ENCODE results near the gene CCNL2. TPM values are rescaled to one million over a fixed set of nuclear protein-coding genes. Genes with fewer than 3 reads are reported as not detected.

Gene CCNL2
- total RNA-seq, 1 donor: 130 TPM

DNA sequence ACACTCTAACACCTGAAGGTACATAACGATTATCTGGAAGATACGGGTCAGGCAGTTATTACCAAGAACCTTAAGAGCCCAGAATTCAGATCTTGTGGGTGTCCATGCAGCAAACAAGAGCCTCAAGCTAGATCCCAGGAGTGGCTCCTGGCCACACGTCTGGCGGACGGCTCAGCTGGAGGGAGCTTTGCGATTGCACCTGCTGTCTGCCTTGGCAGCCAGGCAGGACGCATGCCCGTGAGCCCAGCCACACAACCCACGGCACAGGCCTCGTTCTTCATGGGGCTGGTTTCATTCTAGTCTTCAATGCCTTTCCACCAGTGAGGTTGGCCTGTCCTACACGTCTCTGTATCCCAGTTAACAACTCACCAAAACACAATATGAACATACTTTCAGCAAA lies 5.7 kb downstream of the CCNL2 start:
- DNase-seq (ENCODE audit: low read depth): no peak
- no peak overlapping the region for H3K4me3 ChIP-seq (ENCODE audit: low read depth, low read length)
- TF ChIP-seq, protein P1, sequence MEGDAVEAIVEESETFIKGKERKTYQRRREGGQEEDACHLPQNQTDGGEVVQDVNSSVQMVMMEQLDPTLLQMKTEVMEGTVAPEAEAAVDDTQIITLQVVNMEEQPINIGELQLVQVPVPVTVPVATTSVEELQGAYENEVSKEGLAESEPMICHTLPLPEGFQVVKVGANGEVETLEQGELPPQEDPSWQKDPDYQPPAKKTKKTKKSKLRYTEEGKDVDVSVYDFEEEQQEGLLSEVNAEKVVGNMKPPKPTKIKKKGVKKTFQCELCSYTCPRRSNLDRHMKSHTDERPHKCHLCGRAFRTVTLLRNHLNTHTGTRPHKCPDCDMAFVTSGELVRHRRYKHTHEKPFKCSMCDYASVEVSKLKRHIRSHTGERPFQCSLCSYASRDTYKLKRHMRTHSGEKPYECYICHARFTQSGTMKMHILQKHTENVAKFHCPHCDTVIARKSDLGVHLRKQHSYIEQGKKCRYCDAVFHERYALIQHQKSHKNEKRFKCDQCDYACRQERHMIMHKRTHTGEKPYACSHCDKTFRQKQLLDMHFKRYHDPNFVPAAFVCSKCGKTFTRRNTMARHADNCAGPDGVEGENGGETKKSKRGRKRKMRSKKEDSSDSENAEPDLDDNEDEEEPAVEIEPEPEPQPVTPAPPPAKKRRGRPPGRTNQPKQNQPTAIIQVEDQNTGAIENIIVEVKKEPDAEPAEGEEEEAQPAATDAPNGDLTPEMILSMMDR (IDR thresholded peaks at IDR 0.05; ENCODE audit: insufficient read depth, low read depth, low read length): no peak

DNA sequence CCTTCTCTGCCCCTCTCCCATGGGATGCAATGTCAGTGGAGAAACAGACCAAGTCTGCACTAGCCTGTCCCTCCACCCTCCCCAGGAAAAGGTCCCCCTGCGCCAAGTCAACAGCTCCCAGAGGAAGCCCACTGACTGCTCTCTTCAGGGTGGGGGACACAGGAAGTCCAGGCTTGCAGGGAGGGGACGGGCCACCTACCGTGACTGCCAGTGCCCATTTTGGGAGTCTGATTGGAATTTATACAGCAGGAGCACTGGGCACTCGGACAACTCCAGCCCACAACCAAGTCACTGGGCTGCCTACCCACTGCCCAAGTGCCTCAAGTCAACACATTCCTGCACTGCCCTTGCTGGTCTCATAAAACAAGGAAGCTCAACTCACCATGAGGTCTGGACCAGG lies 6.1 kb downstream of the CCNL2 start:
- TF ChIP-seq, protein P1 (IDR thresholded peaks at IDR 0.05; ENCODE audit: insufficient read depth, low read depth, low read length): no peak
- DNase-seq (ENCODE audit: low read depth): no peak
- H3K4me3 ChIP-seq (ENCODE audit: low read depth, low read length): no peak overlapping the region

DNA sequence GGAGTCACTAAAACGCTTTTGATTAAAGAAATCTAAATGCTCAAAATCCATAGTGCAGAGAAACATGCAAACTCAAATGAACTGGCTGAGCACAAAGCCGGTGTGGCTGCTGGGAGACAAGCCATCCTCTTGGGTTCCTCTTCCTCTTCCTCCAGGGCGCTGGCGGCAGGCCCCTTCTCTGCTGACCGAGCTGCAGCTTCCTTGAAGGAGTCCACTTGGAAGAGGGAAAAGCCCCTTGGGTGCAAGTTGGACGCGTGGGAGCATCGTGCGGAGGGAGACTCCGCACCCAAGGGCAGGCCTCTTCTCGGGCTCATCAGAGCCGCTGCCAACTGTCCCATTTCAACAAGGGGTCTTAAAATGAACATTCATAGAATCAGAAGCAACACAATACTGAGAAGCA lies 7.9 kb downstream of the CCNL2 start:
- TF ChIP-seq, protein P1 (IDR thresholded peaks at IDR 0.05; ENCODE audit: insufficient read depth, low read depth, low read length): no peak
- no peak overlapping the region for H3K4me3 ChIP-seq (ENCODE audit: low read depth, low read length)
- DNase-seq (ENCODE audit: low read depth): no peak

DNA sequence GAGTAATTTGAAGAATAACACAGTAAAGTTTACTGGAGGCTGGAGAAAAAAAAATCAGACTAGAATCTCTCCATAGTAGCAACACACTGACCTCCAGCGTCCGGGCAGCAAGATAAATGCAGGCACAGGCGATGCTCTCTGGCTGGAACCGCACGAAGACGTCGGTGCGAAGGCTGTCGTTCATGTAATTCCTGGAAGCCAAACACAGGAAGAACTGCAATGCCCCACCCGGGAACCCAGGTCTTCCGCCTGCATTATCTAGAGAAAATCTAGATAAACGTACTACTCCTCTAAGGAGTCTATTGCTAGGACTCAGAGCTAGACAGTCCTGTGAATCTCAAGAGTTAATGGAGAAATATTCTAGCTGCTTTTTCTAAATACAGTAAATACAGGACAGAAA lies 8.5 kb downstream of the CCNL2 start:
- TF ChIP-seq, protein P1 (IDR thresholded peaks at IDR 0.05; ENCODE audit: insufficient read depth, low read depth, low read length): no peak
- no peak overlapping the region for H3K4me3 ChIP-seq (ENCODE audit: low read depth, low read length)
- DNase-seq (ENCODE audit: low read depth): no peak

DNA sequence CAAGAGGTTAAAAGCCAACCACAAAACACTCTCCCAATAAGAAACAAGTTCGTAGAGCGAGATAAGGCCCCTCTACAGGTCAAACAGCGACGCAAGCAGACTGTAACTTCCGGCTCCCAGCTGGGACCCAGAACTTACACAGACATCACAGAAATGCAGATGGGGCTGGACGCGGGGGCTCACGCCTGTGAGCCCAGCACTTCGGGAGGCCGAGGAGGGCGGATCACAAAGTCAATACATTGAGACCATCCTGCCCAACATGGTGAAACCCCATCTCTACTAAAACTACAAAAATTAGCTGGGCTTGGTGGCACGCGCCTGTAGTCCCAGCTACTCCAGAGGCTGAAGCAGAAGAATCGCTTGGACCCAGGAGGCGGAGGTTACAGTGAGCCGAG lies 11.1 kb downstream of the CCNL2 start:
- TF ChIP-seq, protein P1 (IDR thresholded peaks at IDR 0.05; ENCODE audit: insufficient read depth, low read depth, low read length): no peak
- H3K4me3 ChIP-seq (ENCODE audit: low read depth, low read length): no peak overlapping the region
- DNase-seq (ENCODE audit: low read depth): no peak

DNA sequence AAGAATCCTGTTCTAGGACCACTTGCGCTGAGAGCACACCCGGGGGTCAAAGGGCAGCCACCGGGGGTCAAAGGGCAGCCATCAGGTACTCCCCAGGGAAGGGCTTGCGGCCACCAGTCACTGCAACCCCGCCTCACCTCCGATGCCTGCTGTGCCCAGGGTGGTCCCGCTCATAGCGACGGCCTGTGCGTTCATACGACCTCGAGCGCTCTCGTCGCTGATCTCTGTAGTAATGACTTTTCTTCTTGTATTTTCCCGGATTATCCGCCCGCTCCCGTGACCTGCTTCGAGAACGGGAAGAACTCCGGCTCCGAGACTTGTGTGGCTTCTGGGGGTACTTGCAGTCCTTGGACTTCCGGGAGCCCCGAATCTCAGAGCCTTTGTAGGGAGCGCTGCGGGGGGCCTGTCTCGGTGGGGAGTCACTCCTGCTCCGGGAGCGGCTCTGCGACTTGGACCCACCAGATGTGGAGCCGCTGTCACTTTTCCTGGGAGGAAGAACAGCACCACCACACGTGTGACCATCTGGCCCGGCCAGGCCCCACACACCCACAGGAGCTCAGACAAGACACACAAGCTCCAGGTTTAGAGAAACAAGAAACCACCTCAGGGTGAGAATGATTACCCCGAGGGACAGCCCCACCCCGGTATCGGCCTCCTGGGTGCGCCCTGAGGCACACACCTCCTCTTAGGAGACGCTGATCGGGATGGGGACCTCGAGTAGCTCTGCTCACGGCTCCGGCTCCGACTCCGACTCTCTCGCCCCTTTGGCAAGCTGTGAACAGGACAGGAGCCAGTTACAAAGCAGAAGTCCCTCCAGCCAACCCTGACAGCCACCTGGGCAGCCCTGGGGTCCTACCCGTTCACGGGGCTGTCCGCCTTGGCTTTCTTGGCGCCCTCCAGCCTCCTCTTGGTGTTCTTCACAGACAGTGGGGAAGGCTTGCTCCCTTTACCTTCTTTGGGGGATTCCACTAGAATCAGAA lies 11.7 kb downstream of the CCNL2 start:
- TF ChIP-seq, protein P1 (IDR thresholded peaks at IDR 0.05; ENCODE audit: insufficient read depth, low read depth, low read length): no peak
- no peak overlapping the region for H3K4me3 ChIP-seq (ENCODE audit: low read depth, low read length)
- no peak for DNase-seq (ENCODE audit: low read depth)

Data from fibroblast of villous mesenchyme (primary cell).